Neural cell (in vitro differentiated cells): Measurements from ENCODE around the gene OGFOD2. TPM values are rescaled to one million over a fixed set of nuclear protein-coding genes. Genes with fewer than 3 reads are reported as not detected.

Source experiments
- H2AFZ ChIP-seq: fragments of 200-600, 300-800 bp; sonication (generic), shearing (Covaris generic); 2 replicates; pipeline ENCODE4 v1.6.0; 2014; ENCODE audit warnings: low read depth, mild to moderate bottlenecking, antibody characterized with exemption, low read length, moderate library complexity
- H3F3A ChIP-seq: fragments of 200-600 bp; shearing (Covaris generic); 2 replicates; pipeline ENCODE4 v1.6.1; 2016; ENCODE audit warnings: mild to moderate bottlenecking, moderate library complexity, mixed read lengths, antibody characterized with exemption, low read length; ENCODE audit not compliant: insufficient read depth, poor library complexity, severe bottlenecking
- H3K27ac ChIP-seq: fragments of 200-600, 300-800 bp; sonication (generic), shearing (Covaris generic); 2 replicates; pipeline ENCODE4 v1.5.1; 2014; ENCODE audit warnings: mild to moderate bottlenecking, low read length, moderate library complexity
- H3K27me3 ChIP-seq: fragments of 300-800, 200-600 bp; sonication (generic), shearing (Covaris generic); 2 replicates; pipeline ENCODE4 v1.6.0; 2014; ENCODE audit warnings: mild to moderate bottlenecking, low read depth, low read length, moderate library complexity; ENCODE audit not compliant: insufficient read depth
- H3K36me3 ChIP-seq: fragments of 300-800, 200-600 bp; sonication (generic), shearing (Covaris generic); 2 replicates; pipeline ENCODE4 v1.5.1; 2014; ENCODE audit warnings: mild to moderate bottlenecking, antibody characterized with exemption, low read length, moderate library complexity; ENCODE audit not compliant: insufficient read depth
- H3K4me2 ChIP-seq: fragments of 300-800, 200-600 bp; sonication (generic), shearing (Covaris generic); 2 replicates; pipeline ENCODE4 v1.6.0; 2014; ENCODE audit warnings: mild to moderate bottlenecking, low read length
- H3K4me3 ChIP-seq: fragments of 300-800, 200-600 bp; sonication (generic), shearing (Covaris generic); 2 replicates; pipeline ENCODE4 v1.5.1; 2014; ENCODE audit warnings: mild to moderate bottlenecking, low read length, moderate library complexity
- H3K79me2 ChIP-seq: fragments of 200-600 bp; shearing (Covaris generic); replicated peaks from 2 replicates; pipeline ENCODE4 v1.6.0; 2014; ENCODE audit warnings: mild to moderate bottlenecking, low read length, moderate library complexity; ENCODE audit not compliant: insufficient read depth
- H3K9ac ChIP-seq: fragments of 300-800, 200-600 bp; sonication (generic), shearing (Covaris generic); 2 replicates; pipeline ENCODE4 v1.6.1; 2016; ENCODE audit warnings: mild to moderate bottlenecking, low read length, mixed read lengths
- H3K9me2 ChIP-seq: fragments of 200-600 bp; shearing (Covaris generic); 2 replicates; pipeline ENCODE4 v1.6.1; 2016; ENCODE audit warnings: mild to moderate bottlenecking, low read length, mixed read lengths; ENCODE audit not compliant: insufficient read depth
- H3K9me3 ChIP-seq: fragments of 200-600, 300-800 bp; sonication (generic), shearing (Covaris generic); 2 replicates; pipeline ENCODE4 v1.6.1; 2016; ENCODE audit warnings: mild to moderate bottlenecking, mixed run types, low read length, moderate library complexity, mixed read lengths
- H4K20me1 ChIP-seq: fragments of 200-600 bp; shearing (Covaris generic); 2 replicates; pipeline ENCODE4 v1.6.1; 2016; ENCODE audit warnings: mild to moderate bottlenecking, mixed run types; ENCODE audit not compliant: insufficient read depth
- CTCF ChIP-seq: fragments of 450-650 bp; IDR thresholded peaks from 2 replicates; pipeline ENCODE4 v1.5.1; 2014; ENCODE audit warnings: antibody characterized with exemption, mild to moderate bottlenecking, moderate library complexity; ENCODE audit not compliant: poor library complexity, severe bottlenecking
- EP300 ChIP-seq: fragments of 450-650 bp; conservative IDR thresholded peaks from 2 replicates; pipeline ENCODE4 v1.6.1; 2014; ENCODE audit warnings: antibody characterized with exemption, mild to moderate bottlenecking, moderate library complexity; ENCODE audit not compliant: poor library complexity, severe bottlenecking
- EZH2 ChIP-seq: fragments of 200-600, 300-800 bp; shearing (Covaris generic), sonication (generic); IDR thresholded peaks from 2 replicates; pipeline ENCODE4 v1.6.1; 2014; ENCODE audit warnings: antibody characterized with exemption, low read length, borderline replicate concordance, mild to moderate bottlenecking; ENCODE audit not compliant: insufficient read depth, poor library complexity, severe bottlenecking
- MXI1 ChIP-seq: fragments of 450-650 bp; conservative IDR thresholded peaks from 2 replicates; pipeline ENCODE4 v1.6.1; 2014; ENCODE audit warnings: antibody characterized with exemption, mild to moderate bottlenecking; ENCODE audit not compliant: poor library complexity, severe bottlenecking
- POLR2AphosphoS5 ChIP-seq: IDR thresholded peaks from 2 replicates; pipeline ENCODE4 v1.6.1; 2012
- RAD21 ChIP-seq: fragments of 450-650 bp; conservative IDR thresholded peaks from 2 replicates; pipeline ENCODE4 v1.6.1; 2014; ENCODE audit warnings: antibody characterized with exemption, mild to moderate bottlenecking, moderate library complexity
- REST ChIP-seq: IDR thresholded peaks from 2 replicates; pipeline ENCODE4 v1.6.1; 2012; ENCODE audit warnings: borderline replicate concordance
- SMC3 ChIP-seq: fragments of 450-650 bp; conservative IDR thresholded peaks from 2 replicates; pipeline ENCODE4 v1.6.1; 2014; ENCODE audit warnings: antibody characterized with exemption, mild to moderate bottlenecking, moderate library complexity; ENCODE audit not compliant: poor library complexity
- TAF1 ChIP-seq: IDR thresholded peaks from 2 replicates; pipeline ENCODE4 v1.6.1; 2012; ENCODE audit warnings: low read depth
- polyA plus RNA-seq: library from polyadenylated mRNA; depleted of rRNA; stranded (reverse); fragments of >200 nt; gene quantifications from 2 replicates; pipeline ENCODE4 v1.2.3, GENCODE V29; 2014

The OGFOD2 gene
- polyA plus RNA-seq, 1 donor from 2014 or later, result 27.8 TPM

- Histone ChIP-seq H3K9ac (no peak overlapping the region), H3K9me2 (no peaks in the 10 kb centered on the region), H3K4me3 (no peak overlapping the region), H3K4me2 (no peak overlapping the region), H3K36me3 (no peaks in the 10 kb centered on the region), H3K27me3 (no peaks in the 10 kb centered on the region), H3K27ac (no peak overlapping the region), H3K9me3 (no peaks in the 10 kb centered on the region), H4K20me1 (no peaks in the 10 kb centered on the region), H2AFZ (no peak overlapping the region), H3K79me2 (no peaks in the 10 kb centered on the region), H3F3A (no peaks in the 10 kb centered on the region)
- TF ChIP-seq CTCF (no peak), TAF1 (no peak), MXI1 (no peak), POLR2AphosphoS5 (no peak), REST (no peak), EP300 (no peak), RAD21 (no peak), SMC3 (no peak), EZH2 (no peak)
Measured at GRCh38 chr12:122961531-122962329, 13.3 kb upstream of the OGFOD2 start.

- Histone ChIP-seq H3K36me3 (no peaks in the 10 kb centered on the region), H3K4me3 (peak overlapping the region; percentile 98), H3K79me2 (no peaks in the 10 kb centered on the region), H3K27me3 (no peaks in the 10 kb centered on the region), H3K9me2 (no peaks in the 10 kb centered on the region), H3K9me3 (no peaks in the 10 kb centered on the region), H2AFZ (no peak overlapping the region), H3K4me2 (no peak overlapping the region), H3F3A (no peaks in the 10 kb centered on the region), H4K20me1 (no peaks in the 10 kb centered on the region), H3K9ac (no peak overlapping the region), H3K27ac (no peak overlapping the region)
- TF ChIP-seq EP300 (no peak), TAF1 (no peak), CTCF (no peak)
Measured at GRCh38 chr12:122963941-122964265, 11.1 kb upstream of the OGFOD2 start.
